NCI-H510A treated with DMSO at 0.1 percent for 48 hours (cell line): ENCODE measurements around the gene GPATCH8.
"Not testable (repeated sequence)": the region's sequence is repeated elsewhere in the genome, so short reads cannot be mapped to it uniquely, and the experiment has no call there.

Source experiments
- DNase-seq: peaks from one replicate; lab custom pipeline; 2025; lab: John Stamatoyannopoulos, UW

Gene GPATCH8

DNA sequence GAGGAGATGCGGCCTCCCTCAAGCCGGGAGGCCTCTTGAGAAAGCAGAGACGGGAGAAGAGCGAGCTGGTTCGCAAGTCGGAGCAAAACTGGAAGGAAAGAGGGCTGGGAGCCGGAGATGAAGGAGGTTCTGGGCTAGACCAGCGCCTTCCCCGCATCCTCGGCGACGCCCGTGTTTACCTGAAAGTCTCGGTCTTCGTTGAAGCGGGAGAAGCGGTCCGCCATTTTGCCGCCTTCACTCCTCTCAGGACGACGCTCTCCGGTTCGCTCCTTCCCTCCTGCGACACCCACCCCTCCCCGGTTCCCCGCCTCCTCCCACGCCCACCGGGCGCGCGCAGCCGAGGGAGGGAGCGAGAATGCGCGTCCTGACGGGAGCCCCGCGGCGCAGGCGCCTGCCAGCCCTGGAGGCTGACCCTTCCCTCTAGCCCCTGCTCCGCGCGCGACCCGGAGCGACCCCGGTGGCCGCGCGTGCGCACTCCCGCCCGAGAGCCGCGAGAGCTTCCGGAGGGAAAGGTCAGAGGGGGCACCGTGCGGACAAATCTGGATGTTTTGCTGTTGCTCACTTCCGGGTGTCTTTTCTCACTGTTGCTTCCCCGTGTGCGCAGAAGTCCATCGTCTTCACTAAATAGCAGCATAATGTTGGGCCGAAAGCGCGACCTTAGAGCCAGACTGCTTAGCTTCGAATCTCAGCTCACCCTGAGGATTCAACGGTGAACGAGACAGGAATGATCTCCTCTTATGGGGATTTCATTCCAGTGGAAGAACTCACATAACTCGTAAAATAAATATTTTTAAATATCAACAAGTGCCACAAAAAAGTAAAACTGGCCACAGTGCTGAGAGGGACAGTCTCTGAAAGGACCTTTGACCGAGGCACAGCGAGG lies at the start of gene GPATCH8:
Gene GPATCH8, minus strand, starts transcription at position 260 of the 883 bp plus-strand sequence. Its CDS starts 36 bp downstream, at position 224.
- DNase-seq = peak; percentile 88

DNA sequence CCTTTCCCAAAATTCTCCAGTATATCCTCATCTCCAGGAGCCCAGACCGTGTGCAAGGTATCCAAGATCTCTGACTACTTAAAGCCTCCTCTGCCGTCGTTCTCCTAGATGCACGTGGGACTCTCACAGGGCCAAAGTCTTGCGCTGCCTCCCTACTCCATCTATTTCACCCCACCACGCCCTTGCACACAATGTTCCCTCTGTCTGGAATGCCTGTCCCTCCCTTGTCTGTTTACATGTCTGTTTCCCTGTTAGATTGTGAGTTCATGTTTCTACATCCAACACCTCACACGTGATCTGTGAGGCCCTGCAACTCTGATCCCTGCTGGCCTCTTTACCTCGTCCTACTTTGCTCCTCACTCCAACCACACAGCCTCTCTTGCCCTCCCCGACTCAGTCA lies 49.2 kb upstream of the GPATCH8 start:
- no peak for DNase-seq

GRCh38 chr17:44549686-44550085 lies 46.5 kb upstream of the GPATCH8 start:
- DNase-seq = no peak

GRCh38 chr17:44548376-44549230 lies 45.4 kb upstream of the GPATCH8 start:
- no peak for DNase-seq

- no peak for DNase-seq
Observed at GRCh38 chr17:44547625-44548267, 44.5 kb upstream of the GPATCH8 start.

- DNase-seq = no peak
Observed at GRCh38 chr17:44546671-44547606, 43.7 kb upstream of the GPATCH8 start.

DNA sequence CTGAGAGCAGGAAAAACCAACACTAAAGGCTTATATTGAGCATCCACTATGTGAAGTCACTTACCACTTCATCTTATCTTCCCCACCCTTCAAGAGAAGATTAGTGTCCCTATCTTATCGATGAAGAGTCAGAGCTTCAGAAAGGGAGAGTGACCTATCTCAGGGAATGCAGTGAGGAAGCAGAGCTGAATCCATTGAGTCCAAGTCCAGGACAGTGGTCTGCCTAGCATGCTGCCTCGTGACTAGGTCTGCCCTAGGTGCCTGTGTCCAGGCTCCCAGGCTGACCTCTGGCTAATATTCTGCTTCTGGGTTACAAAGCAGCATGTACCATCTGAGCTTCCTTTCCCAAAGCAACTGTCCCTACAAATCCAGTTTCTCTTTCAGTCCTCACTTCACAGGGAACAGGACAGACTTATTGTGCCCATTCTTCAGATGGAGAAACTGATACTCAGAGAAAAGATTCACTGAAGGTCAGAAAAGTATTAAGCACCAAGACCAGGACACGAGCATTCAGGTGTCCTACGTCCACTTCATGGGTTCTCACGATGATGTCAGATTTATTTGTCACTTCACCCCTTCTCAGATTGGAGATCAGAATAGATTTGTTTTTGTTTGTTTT lies 40.8 kb upstream of the GPATCH8 start:
- DNase-seq = no peak

DNA sequence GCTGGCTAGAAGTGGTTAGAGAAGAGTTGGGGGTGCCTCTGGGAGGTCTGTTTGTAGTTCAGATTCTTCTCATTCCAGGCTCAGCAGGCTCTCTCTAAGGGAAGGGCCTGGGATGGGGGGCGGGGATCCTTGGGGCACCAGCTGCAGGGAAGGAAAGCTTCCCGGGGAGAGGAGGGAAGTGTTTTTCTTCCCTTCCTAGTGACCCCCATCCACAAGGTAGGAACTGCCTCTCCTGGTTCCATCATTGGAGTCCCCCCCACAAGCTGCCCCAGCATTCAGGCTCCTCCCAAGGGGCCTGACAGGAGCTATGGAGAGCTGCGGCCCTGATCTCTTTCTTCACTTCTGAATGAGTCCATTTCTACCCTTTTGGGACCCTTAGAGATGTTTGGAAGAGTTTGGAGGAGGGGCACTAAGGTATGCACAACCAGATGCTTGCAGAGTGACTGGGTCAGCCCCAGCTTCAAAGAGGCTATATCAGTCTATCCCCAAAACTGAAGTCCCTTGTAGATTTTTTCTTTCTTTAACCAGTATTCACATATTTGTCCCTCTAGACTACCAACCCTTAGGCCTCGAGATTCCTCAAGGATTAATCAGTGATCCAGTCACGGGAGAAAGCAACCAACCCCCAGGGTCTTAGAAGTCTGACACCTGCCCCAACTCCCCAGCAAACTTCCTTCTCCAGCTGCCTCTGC lies 40.2 kb upstream of the GPATCH8 start:
- DNase-seq = no peak

DNA sequence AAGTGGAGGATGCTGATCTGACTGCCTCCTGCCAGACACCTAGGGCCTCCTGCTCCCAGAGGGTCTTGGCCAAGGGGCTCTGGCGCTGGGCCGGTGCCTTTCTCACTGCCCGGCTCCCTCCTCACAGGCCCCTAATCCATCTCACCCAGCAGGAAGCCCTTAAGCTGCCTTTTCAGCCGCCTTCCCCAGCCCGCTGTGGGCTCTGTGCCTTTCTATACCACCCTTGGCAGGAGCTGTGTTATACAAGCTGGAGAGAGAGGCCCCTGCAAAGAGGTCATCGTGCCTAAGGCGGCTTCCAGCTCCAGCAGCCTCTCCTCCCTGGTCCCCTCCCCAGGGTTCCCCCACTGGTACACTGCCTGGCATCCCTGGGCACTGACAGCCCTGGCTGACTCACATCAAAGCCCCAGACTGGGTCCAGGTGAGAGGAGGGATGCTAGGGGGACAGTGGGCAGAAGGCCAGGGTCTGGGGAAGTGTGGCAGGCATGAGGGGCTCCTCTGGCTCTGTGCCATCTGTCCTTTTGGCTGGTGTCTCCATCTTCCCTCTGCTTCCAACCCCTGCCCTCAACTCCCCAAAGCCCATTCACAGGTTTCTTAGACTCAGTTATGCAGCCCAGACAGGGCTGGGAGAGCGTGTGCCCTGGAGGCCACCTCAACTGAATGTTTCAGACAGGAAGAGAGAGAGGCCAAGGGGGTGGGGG lies 38.8 kb upstream of the GPATCH8 start:
- no peak for DNase-seq

DNA sequence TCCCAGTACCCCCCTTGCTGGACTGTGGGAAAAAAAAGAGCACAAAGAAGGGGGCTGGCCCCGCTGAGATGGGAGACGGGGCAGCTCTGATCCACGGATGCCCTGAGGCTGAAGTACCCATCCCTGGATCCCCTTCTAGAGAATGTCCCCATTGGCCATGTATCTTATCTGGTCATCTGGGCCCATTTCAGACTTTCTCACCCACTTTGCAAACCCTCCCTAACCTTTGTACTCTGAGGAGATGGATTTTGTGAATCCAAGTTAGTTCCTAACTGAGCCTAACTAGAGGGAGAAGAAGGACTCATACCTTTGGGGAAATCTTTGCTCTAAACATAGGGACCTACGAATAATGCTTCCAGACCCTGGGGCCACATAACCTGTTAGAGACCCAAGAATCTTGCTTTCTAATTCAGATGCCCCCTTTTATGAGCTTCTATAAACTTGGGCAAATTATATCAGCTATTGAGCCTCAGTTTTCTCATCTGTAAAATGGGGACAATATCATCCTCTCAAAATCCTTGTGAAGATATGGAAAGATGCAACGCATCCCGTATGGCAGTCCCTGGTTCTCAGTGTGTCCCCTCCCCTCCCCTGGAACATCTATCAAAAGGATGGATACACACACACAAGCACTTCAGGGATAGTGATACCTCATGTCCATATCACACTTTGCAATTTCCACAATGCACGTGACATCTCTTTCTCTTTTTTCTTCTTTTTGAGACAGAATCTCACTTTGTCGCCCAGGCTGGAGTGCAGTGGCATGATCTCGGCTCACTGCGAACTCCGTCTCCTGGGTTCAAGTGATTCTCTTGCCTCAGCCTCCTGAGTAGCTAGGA lies 37.3 kb upstream of the GPATCH8 start:
- no peak for DNase-seq

GRCh38 chr17:44539673-44540072 lies 36.5 kb upstream of the GPATCH8 start:
- no peak for DNase-seq

GRCh38 chr17:44537922-44538321 lies 34.7 kb upstream of the GPATCH8 start:
- DNase-seq = not testable (repeated sequence)

DNA sequence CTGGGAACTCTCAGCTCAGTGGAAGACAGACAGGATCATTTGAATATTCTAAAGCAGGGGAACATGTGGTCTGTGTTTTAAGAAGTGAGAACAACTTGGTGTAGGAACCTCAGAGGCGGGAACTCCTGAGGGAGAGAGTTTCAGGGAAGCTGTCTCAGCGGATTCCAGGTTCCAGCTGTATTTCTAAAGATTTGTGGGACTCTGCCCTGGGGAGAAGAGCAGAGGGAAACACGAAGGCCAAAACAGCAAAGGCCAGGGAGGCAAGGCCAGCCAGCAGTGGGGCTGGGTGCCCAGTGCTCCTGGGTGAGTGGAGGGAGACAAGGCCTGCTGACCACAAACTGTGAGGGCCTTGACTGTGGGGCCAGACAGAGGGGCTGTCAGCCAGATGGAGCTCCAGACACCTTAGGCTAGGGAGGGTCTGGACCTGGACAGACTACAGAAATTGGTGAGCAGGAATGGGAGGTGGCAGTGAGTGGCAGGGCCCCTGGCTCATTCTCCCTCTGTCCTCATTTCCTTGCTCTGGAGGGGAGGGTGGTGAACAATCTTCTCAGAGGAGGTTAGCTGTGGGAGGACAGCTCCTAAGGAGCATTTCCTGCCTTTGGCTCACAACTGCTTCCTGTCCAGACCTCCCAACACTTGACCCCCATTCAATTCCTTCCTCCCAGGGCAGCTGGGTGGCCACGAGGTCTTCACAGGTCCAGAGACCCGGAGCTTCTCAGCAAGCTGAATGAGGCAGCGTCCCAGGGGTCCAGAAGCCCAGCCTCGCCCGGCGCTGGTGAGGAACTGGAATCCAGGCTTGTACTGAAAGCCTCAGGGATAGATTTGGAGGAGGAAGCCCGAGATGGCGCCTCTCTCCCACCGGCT lies 33.1 kb upstream of the GPATCH8 start:
- DNase-seq = no peak

GRCh38 chr17:44533533-44534246 lies 30.5 kb upstream of the GPATCH8 start:
- DNase-seq = peak; percentile 72

DNA sequence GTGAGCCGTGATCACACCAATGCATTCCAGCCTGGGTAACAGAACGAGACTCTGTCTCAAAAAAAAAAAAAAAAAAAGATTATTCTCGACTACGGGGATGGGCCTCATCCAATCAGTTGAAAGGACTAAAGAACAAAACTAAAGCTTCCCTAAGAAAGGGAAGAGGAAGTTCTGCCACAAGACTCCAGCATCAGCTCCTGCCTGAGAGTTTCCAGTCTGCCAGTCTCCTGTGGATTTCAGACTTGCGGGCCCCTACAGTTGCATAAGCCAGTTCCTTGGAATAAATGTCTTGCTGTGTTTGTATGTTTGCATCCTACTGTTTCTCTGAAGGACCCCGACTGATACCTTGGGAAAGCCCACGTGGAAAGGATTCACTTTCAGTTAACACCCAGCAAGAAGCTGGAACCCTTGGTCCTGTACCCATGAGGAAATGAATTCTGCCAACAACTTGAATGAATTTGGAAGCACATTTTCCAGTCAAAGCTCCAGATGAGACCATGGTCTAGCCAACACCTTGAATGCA lies 27.8 kb upstream of the GPATCH8 start:
- DNase-seq = no peak

- no peak for DNase-seq
Observed at GRCh38 chr17:44529864-44530263, 26.7 kb upstream of the GPATCH8 start.

DNA sequence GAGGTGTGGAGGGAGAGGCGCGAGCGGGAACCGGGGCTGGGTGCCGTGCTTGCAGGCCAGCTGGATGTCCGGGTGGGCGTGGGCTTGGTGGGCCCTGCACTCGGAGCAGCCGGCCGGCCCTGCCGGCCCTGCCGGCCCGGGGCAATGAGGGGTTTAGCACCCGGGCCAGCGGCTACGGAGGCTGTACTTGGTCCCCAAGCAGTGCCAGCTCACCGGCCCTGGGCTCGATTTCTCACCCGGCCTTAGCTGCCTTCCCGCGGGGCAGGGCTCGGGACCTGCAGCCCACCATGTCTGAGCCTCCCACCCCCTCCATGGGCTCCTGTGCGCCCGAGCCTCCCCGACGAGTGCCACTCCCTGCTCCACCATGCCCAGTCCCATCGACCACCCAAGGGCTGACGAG lies 24.7 kb upstream of the GPATCH8 start:
- DNase-seq = no peak
